B cell (primary cell): ENCODE results near the gene RSPH3. TPM values are rescaled to one million over a fixed set of nuclear protein-coding genes. Genes with fewer than 3 reads are reported as not detected.

Experiments
- ATAC-seq: fragments of 200-7000 bp; cut with Tn5 transposase; one replicate; pipeline ENCODE4 v1.10.0; 2021; ENCODE audit warnings: low read depth, mild to moderate bottlenecking, moderate number of reproducible peaks, moderate library complexity
- CTCF ChIA-PET: fragments of 350-600 bp; sonication (Branson Sonifier 250); formaldehyde crosslinking; loops from one replicate; lab custom pipeline; 2021; ENCODE audit warnings: antibody characterized with exemption, inconsistent platforms; lab: Charles Lee
- POLR2A ChIA-PET: fragments of 350-600 bp; sonication (Branson Sonifier 250); formaldehyde crosslinking; loops from one replicate; lab custom pipeline; 2021; ENCODE audit warnings: antibody characterized with exemption; lab: Charles Lee
- DNase-seq: peaks from one replicate; pipeline ENCODE4 v3.0.0; 2013
- H2AFZ ChIP-seq: 2 replicates; pipeline ENCODE4 v1.6.1; 2012; ENCODE audit warnings: mild to moderate bottlenecking, low read depth, low read length; ENCODE audit not compliant: insufficient read depth, poor library complexity, severe bottlenecking
- H3K27ac ChIP-seq, 2 donors: 1 replicate in 1 of 2; 2 replicates in 1 of 2; pipeline ENCODE4 v1.5.1; 2012 to 2013; ENCODE audit warnings: low read length in 2 of 2, mild to moderate bottlenecking in 2 of 2, moderate library complexity in 1 of 2
- H3K27me3 ChIP-seq, 4 experiments: fragments of 200-600 bp in 1 of 4; sonication (generic) in 1 of 4; replicated peaks in 1 of 4; 1 replicate in 2 of 4; 2 replicates in 2 of 4; pipeline versions ENCODE4 v1.6.1 to v1.7.0; 2013 to 2016; ENCODE audit warnings: low read length in 3 of 4, mild to moderate bottlenecking in 2 of 4, mixed read lengths in 1 of 4, moderate library complexity in 1 of 4; ENCODE audit not compliant: insufficient read depth in 4 of 4, control insufficient read depth in 3 of 4; ENCODE audit errors: control extremely low read depth in 1 of 4
- H3K36me3 ChIP-seq, 2 experiments: replicated peaks in 1 of 2; 1 replicate in 1 of 2; 2 replicates in 1 of 2; pipeline versions ENCODE4 v1.6.1 to v1.7.1; 2013; ENCODE audit warnings: low read length in 1 of 2; ENCODE audit not compliant: insufficient read depth in 2 of 2, control insufficient read depth in 1 of 2; ENCODE audit errors: control extremely low read depth in 1 of 2, extremely low read depth in 1 of 2
- H3K4me1 ChIP-seq, 2 donors: fragments of 200-600 bp in 1 of 2; sonication (generic) in 1 of 2; 1 replicate in 1 of 2; 2 replicates in 1 of 2; pipeline versions ENCODE4 v1.5.1 to v1.6.1; 2013 to 2017; ENCODE audit warnings: low read length in 2 of 2; ENCODE audit not compliant: control insufficient read depth in 2 of 2, insufficient read depth in 2 of 2
- H3K4me2 ChIP-seq: replicated peaks from 2 replicates; pipeline ENCODE3; 2012; ENCODE audit warnings: mild to moderate bottlenecking, low read depth, low read length; ENCODE audit not compliant: poor library complexity, severe bottlenecking
- H3K4me3 ChIP-seq, 5 experiments: fragments of 200-600 bp in 1 of 5; sonication (generic) in 1 of 5; 1 replicate in 3 of 5; 2 replicates in 2 of 5; pipeline versions ENCODE4 v1.5.1 to v1.7.0; 2011 to 2016; ENCODE audit warnings: low read length in 4 of 5, mild to moderate bottlenecking in 4 of 5, low read depth in 2 of 5, control low read depth in 1 of 5, moderate library complexity in 1 of 5; ENCODE audit not compliant: insufficient read depth in 1 of 5; ENCODE audit errors: control extremely low read depth in 1 of 5, extremely low read depth in 1 of 5
- H3K79me2 ChIP-seq: fragments of 200-600 bp; sonication (generic); one replicate; pipeline ENCODE4 v1.6.0; 2016; ENCODE audit warnings: low read length; ENCODE audit not compliant: control insufficient read depth, insufficient read depth
- H3K9ac ChIP-seq: fragments of 200-600 bp; sonication (generic); 2 replicates; pipeline ENCODE4 v1.6.1; 2017; ENCODE audit warnings: mild to moderate bottlenecking, low read length, moderate library complexity
- H3K9me3 ChIP-seq, 3 donors: one replicate each; pipeline versions ENCODE4 v1.6.1 to v1.7.1; 2013; ENCODE audit warnings: low read length in 2 of 3; ENCODE audit not compliant: control insufficient read depth in 2 of 3, insufficient read depth in 1 of 3; ENCODE audit errors: control extremely low read depth in 1 of 3
- H4K20me1 ChIP-seq: 2 replicates; pipeline ENCODE4 v1.6.0; 2012; ENCODE audit warnings: mild to moderate bottlenecking, low read length; ENCODE audit not compliant: insufficient read depth, control insufficient read depth, poor library complexity, severe bottlenecking
- H3K27ac Mint-ChIP-seq: one replicate; pipeline ENCODE4 v1.8.0; 2021; ENCODE audit warnings: mixed read lengths
- H3K27me3 Mint-ChIP-seq: one replicate; pipeline ENCODE4 v1.8.0; 2021; ENCODE audit warnings: mixed read lengths
- H3K4me1 Mint-ChIP-seq: one replicate; pipeline ENCODE4 v1.8.0; 2021; ENCODE audit warnings: mixed read lengths
- H3K4me3 Mint-ChIP-seq: one replicate; pipeline ENCODE4 v1.8.0; 2021; ENCODE audit warnings: mixed read lengths
- H3K9me3 Mint-ChIP-seq: one replicate; pipeline ENCODE4 v1.8.0; 2022; ENCODE audit warnings: mixed read lengths; ENCODE audit not compliant: insufficient read depth
- CTCF ChIP-seq: fragments of 200-600 bp; IDR thresholded peaks from one replicate; pipeline ENCODE4 v1.8.0; 2022; ENCODE audit warnings: antibody characterized with exemption, mild to moderate bottlenecking
- EZH2 ChIP-seq: IDR thresholded peaks from 2 replicates; pipeline ENCODE4 v1.6.1; 2012; ENCODE audit warnings: borderline replicate concordance, low read depth, mild to moderate bottlenecking, moderate library complexity, low read length; ENCODE audit not compliant: insufficient read depth, poor library complexity, severe bottlenecking
- WGBS: methylation state at CpG from one replicate; pipeline ENCODE4 v1.1.5; 2013; ENCODE audit warnings: missing lambda C conversion rate; ENCODE audit not compliant: insufficient coverage; 5-methylcytosine and 5-hydroxymethylcytosine counted together
- intact Hi-C: fragments of 100-400 bp; cut with micrococcal nuclease; formaldehyde crosslinking; loops from one replicate; pipeline ENCODE4 v1.10.0; 2022
- polyA plus RNA-seq: library from polyadenylated mRNA; depleted of rRNA; stranded (reverse); fragments of >200 nt; gene quantifications from 2 replicates; pipeline ENCODE4 v1.2.3, GENCODE V29; 2012
- total RNA-seq, 2 donors: library from RNA; stranded (reverse); fragments of 120-200 nt in 1 of 2; gene quantifications; 1 replicate in 1 of 2; 2 replicates in 1 of 2; pipeline versions ENCODE4 v1.2.3 to v1.2.4, GENCODE V29; 2013 to 2022

Gene RSPH3
- total and polyA plus RNA-seq, 2 donors (not counting 1 experiment from before 2014, with no cell fraction given), result 0.82 to 3.4 TPM

- TF ChIP-seq CTCF, result no peak
- TF ChIP-seq EZH2, result no peak
- intact Hi-C loops, result no loop called here
- H3K27ac ChIP-seq, result no peak overlapping the region
- no peaks in the 10 kb centered on the region for H3K27me3 Mint-ChIP-seq
- no peaks in the 10 kb centered on the region for H3K36me3 ChIP-seq
- ChIA-PET POLR2A (no interaction called here), CTCF (interaction anchor here (1.0 kb wide), 1 partner anchor 15 kb away, joined by 3 read pairs; no protein-coding TSS in a partner anchor)
- no peaks in the 10 kb centered on the region for H4K20me1 ChIP-seq
- H3K27ac Mint-ChIP-seq, result no peak overlapping the region
- no peak overlapping the region for H3K4me2 ChIP-seq
- H3K27me3 ChIP-seq, result no peaks in the 10 kb centered on the region
- peaks cover 0 to 3% (median 3%) of the 10 kb centered on the region in 3 donors for H3K9me3 ChIP-seq
- peaks cover 14% of the 10 kb centered on the region for H3K4me1 Mint-ChIP-seq
- H3K79me2 ChIP-seq, result no peaks in the 10 kb centered on the region
- H3K4me3 Mint-ChIP-seq, result no peak overlapping the region
- H3K9me3 Mint-ChIP-seq, result peaks cover 2% of the 10 kb centered on the region
- H3K9ac ChIP-seq, result no peak overlapping the region
- WGBS, result 100% methylated on average over 1 of the region's 3 CpGs
- no peak for DNase-seq
- peaks cover 13 to 14% of the 10 kb centered on the region in 2 donors for H3K4me1 ChIP-seq
- no peak overlapping the region for H3K4me3 ChIP-seq
- no peak for ATAC-seq
- H2AFZ ChIP-seq, result no peak overlapping the region
These were observed 56.5 kb downstream of the RSPH3 start for GRCh38 chr6:158943380-158944032.

GRCh38 chr6:158942349-158942748 is 57.7 kb downstream of the RSPH3 start:
- H3K36me3 ChIP-seq, result no peaks in the 10 kb centered on the region
- Mint-ChIP-seq H3K4me1 (peaks cover 19% of the 10 kb centered on the region), H3K9me3 (peaks cover 2% of the 10 kb centered on the region), H3K27me3 (no peaks in the 10 kb centered on the region), H3K4me3 (no peak overlapping the region), H3K27ac (no peak overlapping the region)
- ChIA-PET CTCF (interaction anchor here (1.0 kb wide), 1 partner anchor 17 kb away, joined by 3 read pairs; no protein-coding TSS in a partner anchor), POLR2A (no interaction called here)
- no peaks in the 10 kb centered on the region for H4K20me1 ChIP-seq
- no peaks in the 10 kb centered on the region for H3K27me3 ChIP-seq
- H3K4me1 ChIP-seq, result peaks cover 20 to 21% of the 10 kb centered on the region in 2 donors
- intact Hi-C loops, result no loop called here
- no peak overlapping the region for H3K4me2 ChIP-seq
- H3K4me3 ChIP-seq, result no peak overlapping the region
- no peak overlapping the region for H3K27ac ChIP-seq
- TF ChIP-seq CTCF, result no peak
- no peak for TF ChIP-seq EZH2
- no peak for ATAC-seq
- H3K9ac ChIP-seq, result no peak overlapping the region
- H3K9me3 ChIP-seq, result peaks cover 0 to 3% (median 3%) of the 10 kb centered on the region in 3 donors
- no CpG with 5 or more reads among the region's 2 CpGs for WGBS
- no peak overlapping the region for H2AFZ ChIP-seq
- DNase-seq, result no peak
- H3K79me2 ChIP-seq, result no peaks in the 10 kb centered on the region
